GM12878 (cell line): ENCODE results near the gene SEMA3B. TPM values are rescaled to one million over a fixed set of nuclear protein-coding genes. Genes with fewer than 3 reads are reported as not detected.
A peak's percentile ranks its signal among the peaks of the same experiment; 100 is the strongest.

Experiments
- ATAC-seq: fragments of 200-7000 bp; cut with Tn5 transposase; 3 replicates; pipeline ENCODE4 v1.9.1; 2020; ENCODE audit warnings: mild to moderate bottlenecking, moderate library complexity
- BruUV-seq: library from RNA; stranded (reverse); fragments of 400-500 nt; replicated peaks from 2 replicates; lab custom pipeline; 2021; lab: Mats Ljungman, UMichigan
- CTCF ChIA-PET: fragments of 300-600 bp; sonication (Branson Sonifier 250); formaldehyde crosslinking; extraction: SDS; loops from one replicate; lab custom pipeline; 2021; ENCODE audit warnings: inconsistent platforms; lab: Yijun Ruan, JAX
- POLR2A ChIA-PET: fragments of 350-600 bp; formaldehyde crosslinking; extraction: SDS; loops from one replicate; lab custom pipeline; 2021; ENCODE audit warnings: inconsistent platforms; lab: Charles Lee
- RAD21 ChIA-PET: fragments of 300-600 bp; sonication (Branson Sonifier 250); formaldehyde crosslinking; loops from one replicate; lab custom pipeline; 2023; ENCODE audit warnings: antibody characterized with exemption; ENCODE audit not compliant: unreplicated experiment; lab: Charles Lee
- SMC1A ChIA-PET: fragments of 300-600 bp; sonication (Branson Sonifier 250); formaldehyde crosslinking; loops from one replicate; lab custom pipeline; 2023; ENCODE audit not compliant: unreplicated experiment, uncharacterized antibody; lab: Charles Lee
- DNase-seq: peaks from one replicate; pipeline ENCODE4 v3.0.0-alpha.2; 2011; ENCODE audit warnings: low read depth, low spot score
- FAIRE-seq: peaks from 3 replicates; lab custom pipeline; 2011; peaks lifted over from hg19 to GRCh38; lab: Jason Lieb, UNC
- H2AFZ ChIP-seq: 2 replicates; pipeline ENCODE4 v1.6.0; 2011; ENCODE audit warnings: low read depth, low read length, control low read depth; ENCODE audit not compliant: control insufficient read depth
- H3K27ac ChIP-seq: 2 replicates; pipeline ENCODE4 v1.5.1; 2011; ENCODE audit warnings: control low read depth; ENCODE audit not compliant: control insufficient read depth, insufficient read depth
- H3K27me3 ChIP-seq, 2 experiments: replicated peaks in 1 of 2; 2 replicates each; pipeline versions ENCODE4 v1.6.0 to v1.6.1; 2011; ENCODE audit warnings: low read length in 1 of 2; ENCODE audit not compliant: control insufficient read depth in 2 of 2, insufficient read depth in 2 of 2
- H3K36me3 ChIP-seq, 2 experiments: 2 replicates each; pipeline ENCODE4 v1.5.1; 2011; ENCODE audit warnings: low read length in 1 of 2; ENCODE audit not compliant: control insufficient read depth in 2 of 2, insufficient read depth in 2 of 2
- H3K4me1 ChIP-seq: 2 replicates; pipeline ENCODE4 v1.6.1; 2011; ENCODE audit warnings: mild to moderate bottlenecking, low read length, moderate library complexity, mixed read lengths; ENCODE audit not compliant: control insufficient read depth, insufficient read depth
- H3K4me2 ChIP-seq: 2 replicates; pipeline ENCODE4 v1.6.0; 2011; ENCODE audit warnings: control low read depth; ENCODE audit not compliant: control insufficient read depth, insufficient read depth
- H3K4me3 ChIP-seq: fragments of 200-600 bp; sonication (generic); 2 replicates; pipeline ENCODE4 v1.5.1; 2016
- H3K79me2 ChIP-seq: 2 replicates; pipeline ENCODE4 v1.6.0; 2011; ENCODE audit warnings: low read length; ENCODE audit not compliant: control insufficient read depth, insufficient read depth
- H3K9ac ChIP-seq: 2 replicates; pipeline ENCODE4 v1.8.0; 2011; ENCODE audit warnings: low read length, control low read depth, mixed read lengths; ENCODE audit not compliant: control insufficient read depth, insufficient read depth
- H3K9me3 ChIP-seq: replicated peaks from 3 replicates; pipeline ENCODE4 v1.5.1; 2011; ENCODE audit warnings: mild to moderate bottlenecking, low read length; ENCODE audit not compliant: control insufficient read depth, insufficient read depth
- H4K20me1 ChIP-seq: 2 replicates; pipeline ENCODE4 v1.6.0; 2011; ENCODE audit not compliant: control insufficient read depth, insufficient read depth
- MYB ChIP-seq: fragments of 150-350 bp; IDR thresholded peaks from 2 replicates; pipeline ENCODE4 v1.6.1; 2014; ENCODE audit warnings: mild to moderate bottlenecking, low read depth, low read length, borderline replicate concordance
- NFYB ChIP-seq: IDR thresholded peaks from 2 replicates; pipeline ENCODE4 v1.6.1; 2011; ENCODE audit warnings: low read depth, mild to moderate bottlenecking, low read length, improper control_type of control experiment, moderate library complexity; ENCODE audit not compliant: insufficient read depth
- PBX3 ChIP-seq: IDR thresholded peaks from 2 replicates; pipeline ENCODE4 v1.6.1; 2011; ENCODE audit warnings: mild to moderate bottlenecking, low read depth, low read length, moderate library complexity; ENCODE audit not compliant: insufficient replicate concordance
- ZNF24 ChIP-seq: fragments of 450-650 bp; IDR thresholded peaks from 2 replicates; pipeline ENCODE4 v1.6.1; 2017; ENCODE audit warnings: antibody characterized with exemption, mild to moderate bottlenecking
- WGBS: methylation state at CpG from one replicate; pipeline ENCODE4 v1.1.6; 2016; ENCODE audit warnings: low lambda C conversion rate; ENCODE audit not compliant: insufficient replicate concordance, insufficient coverage; ENCODE audit errors: missing lambda C conversion rate; 5-methylcytosine and 5-hydroxymethylcytosine counted together
- in situ Hi-C: fragments of 300-500 bp; cut with MboI; formaldehyde crosslinking; loops from 9 replicates; pipeline ENCODE4 v1.14.3; 2018; ENCODE audit warnings: mixed read lengths
- intact Hi-C: fragments of 100-400 bp; cut with micrococcal nuclease; formaldehyde crosslinking; loops from one replicate; pipeline ENCODE4 v1.14.2; 2022; ENCODE audit not compliant: unreplicated experiment
- polyA plus RNA-seq, 11 experiments: library from polyadenylated mRNA; depleted of rRNA in 4 of 11; unstranded in 6 of 11; stranded (reverse) in 5 of 11; fragments of >200 nt; fragmentation: Nextera tagmentation in 4 of 11; fragmentation: Illumina TruSeq in 1 of 11; extraction: Ambion mirVana in 4 of 11; extraction: Trizol in 1 of 11; gene quantifications; 1 replicate in 1 of 11; 2 replicates in 10 of 11; pipeline versions ENCODE4 v1.2.1 to v1.2.3, GENCODE V29; 2011 to 2016; ENCODE audit warnings: inconsistent platforms in 2 of 11, missing spikeins in 2 of 11, low read depth in 1 of 11
- total RNA-seq, 4 experiments: library from RNA; depleted of rRNA in 3 of 4; stranded (reverse); fragments of >200 nt in 3 of 4; fragmentation: Illumina TruSeq in 1 of 4; extraction: Trizol in 1 of 4; gene quantifications; 2 replicates each; pipeline versions ENCODE4 v1.2.1 to v1.2.3, GENCODE V29; 2013 to 2021
- TF ChIP-seq, protein P1 (sequence below): IDR thresholded peaks from 2 replicates; pipeline ENCODE4 v1.6.1; 2011; ENCODE audit warnings: borderline replicate concordance, low read depth, mild to moderate bottlenecking, moderate library complexity, low read length; ENCODE audit not compliant: insufficient read depth, poor library complexity, severe bottlenecking

The SEMA3B gene
- total and polyA plus RNA-seq, 10 of the 15 experiments (the other 5 are each of a cell fraction or from before 2014, with no cell fraction given) = 0.06 to 0.59 (median 0.14) TPM; not detected in 2

- H3K27me3 ChIP-seq = peaks cover 0 to 4% of the 10 kb centered on the region in 2 experiments; a peak in 1 of 4 replicates
- H3K4me3 ChIP-seq = no peak overlapping the region
- in situ Hi-C loops (no loop called here), intact Hi-C loops (no loop called here)
- no peak overlapping the region for H3K27ac ChIP-seq
- FAIRE-seq (no peak), ATAC-seq (no peak), DNase-seq (no peak)
- no peaks in the 10 kb centered on the region for H3K36me3 ChIP-seq
- no peak for TF ChIP-seq MYB
- TF ChIP-seq NFYB = no peak
- RAD21 ChIA-PET = interaction anchor here (1.4 kb wide), 1 partner anchor 21 kb away, joined by 3 read pairs; no protein-coding TSS in a partner anchor
- BruUV-seq = no TSS peak
- POLR2A ChIA-PET = no interaction called here
- H3K79me2 ChIP-seq = no peaks in the 10 kb centered on the region
- no peaks in the 10 kb centered on the region for H3K4me1 ChIP-seq
- H2AFZ ChIP-seq = no peak overlapping the region
- no peaks in the 10 kb centered on the region for H4K20me1 ChIP-seq
- 11% methylated on average over 21 of the region's 22 CpGs for WGBS
- no peaks in the 10 kb centered on the region for H3K9me3 ChIP-seq
- CTCF ChIA-PET = interaction anchor here (1.0 to 1.9 kb wide), 3 partner anchors 19 to 41 kb away, joined by 3 to 6 read pairs (median 6); no protein-coding TSS in a partner anchor
- no peak overlapping the region for H3K9ac ChIP-seq
- SMC1A ChIA-PET = no interaction called here
- H3K4me2 ChIP-seq = no peak overlapping the region
Measured at GRCh38 chr3:50267280-50267913, 1.6 kb upstream of the SEMA3B start.

- no peak for ATAC-seq
- Histone ChIP-seq H3K4me1 (peaks cover 5% of the 10 kb centered on the region), H3K9me3 (no peaks in the 10 kb centered on the region), H3K27me3 (peaks cover 0 to 4% of the 10 kb centered on the region in 2 experiments; a peak in 1 of 4 replicates), H3K4me2 (no peak overlapping the region), H3K79me2 (no peaks in the 10 kb centered on the region), H3K27ac (no peak overlapping the region), H4K20me1 (no peaks in the 10 kb centered on the region), H2AFZ (no peak overlapping the region), H3K4me3 (no peak overlapping the region), H3K9ac (no peak overlapping the region), H3K36me3 (no peaks in the 10 kb centered on the region)
- ChIA-PET CTCF (interaction anchor here (1.8 kb wide), 1 partner anchor 22 kb away, joined by 6 read pairs; no protein-coding TSS in a partner anchor), RAD21 (no interaction called here), SMC1A (no interaction called here), POLR2A (no interaction called here)
- WGBS = 33% methylated on average over 3 of the region's 3 CpGs
- no TSS peak for BruUV-seq
- DNase-seq = no peak
- no peak for FAIRE-seq
- TF ChIP-seq, protein P1, sequence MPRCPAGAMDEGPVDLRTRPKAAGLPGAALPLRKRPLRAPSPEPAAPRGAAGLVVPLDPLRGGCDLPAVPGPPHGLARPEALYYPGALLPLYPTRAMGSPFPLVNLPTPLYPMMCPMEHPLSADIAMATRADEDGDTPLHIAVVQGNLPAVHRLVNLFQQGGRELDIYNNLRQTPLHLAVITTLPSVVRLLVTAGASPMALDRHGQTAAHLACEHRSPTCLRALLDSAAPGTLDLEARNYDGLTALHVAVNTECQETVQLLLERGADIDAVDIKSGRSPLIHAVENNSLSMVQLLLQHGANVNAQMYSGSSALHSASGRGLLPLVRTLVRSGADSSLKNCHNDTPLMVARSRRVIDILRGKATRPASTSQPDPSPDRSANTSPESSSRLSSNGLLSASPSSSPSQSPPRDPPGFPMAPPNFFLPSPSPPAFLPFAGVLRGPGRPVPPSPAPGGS = peak; percentile 97
- TF ChIP-seq ZNF24 (no peak), PBX3 (peak; percentile 4)
- intact Hi-C loops = no loop called here
- in situ Hi-C loops = no loop called here
Measured at GRCh38 chr3:50268276-50268675, 671 bp upstream of the SEMA3B start.
